Measurements from ENCODE around the gene KAT2A.
A peak's percentile ranks its signal among the peaks of the same experiment; 100 is the strongest.

The KAT2A gene

DNA sequence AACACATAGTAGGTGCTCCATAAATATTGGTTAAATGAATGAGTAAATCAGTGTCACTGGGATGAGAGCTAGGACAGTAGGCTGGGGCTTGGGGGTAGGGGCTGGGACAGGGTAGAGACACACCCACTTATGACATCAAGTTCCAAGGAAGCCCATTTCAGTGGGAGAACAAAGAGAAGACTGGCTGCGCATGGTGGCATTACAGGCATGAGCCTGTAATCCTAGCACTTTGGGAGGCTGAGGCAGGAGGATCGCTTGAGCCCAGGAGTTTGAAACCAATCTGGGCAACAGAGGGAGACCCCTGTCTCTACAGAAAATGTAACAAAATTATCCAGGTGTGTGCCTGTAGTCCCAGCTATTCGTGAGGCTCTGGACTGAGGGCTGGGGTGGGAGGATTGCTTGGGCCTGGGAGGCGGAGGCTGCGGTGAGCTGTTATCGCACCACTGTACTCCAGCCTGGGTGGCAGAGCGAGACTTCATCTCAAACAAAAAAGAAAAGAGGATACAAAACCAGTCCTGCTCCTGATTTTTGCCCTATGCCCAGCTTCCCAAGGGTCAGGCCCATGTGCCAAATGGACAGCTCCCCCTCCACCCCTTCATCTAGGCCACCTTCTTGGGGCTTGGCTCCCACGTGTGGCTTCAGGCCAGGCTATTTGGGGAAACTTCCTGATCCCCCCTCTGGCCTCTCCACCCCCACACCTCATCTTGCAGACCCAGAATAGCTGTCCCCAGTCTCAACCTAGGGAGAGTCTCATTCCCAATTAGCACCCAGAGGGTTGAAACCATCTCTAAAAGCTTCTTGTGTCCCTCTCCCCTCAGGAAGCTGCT, 30.0 kb downstream of the KAT2A start:
- no peak for DNase-seq

DNA sequence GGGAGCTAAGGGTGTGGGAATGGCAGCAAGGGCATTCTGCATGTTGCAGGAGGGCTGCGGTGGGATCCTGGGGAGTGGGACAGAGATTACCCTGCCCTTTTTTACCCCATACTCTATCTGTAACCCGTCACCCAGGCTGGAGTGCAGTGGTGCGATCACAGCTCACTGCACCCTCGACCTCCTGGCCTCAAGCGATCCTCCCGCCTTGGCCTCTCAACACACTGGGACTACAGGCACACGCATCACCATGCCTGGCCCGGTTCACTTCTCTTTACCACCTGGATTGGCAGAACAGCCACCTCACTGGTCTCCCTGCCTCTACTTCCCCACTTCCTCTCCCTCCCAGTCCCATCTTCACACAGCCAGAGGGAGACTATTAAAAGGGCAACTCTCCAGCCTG, 32.4 kb downstream of the KAT2A start:
- DNase-seq = no peak

DNA sequence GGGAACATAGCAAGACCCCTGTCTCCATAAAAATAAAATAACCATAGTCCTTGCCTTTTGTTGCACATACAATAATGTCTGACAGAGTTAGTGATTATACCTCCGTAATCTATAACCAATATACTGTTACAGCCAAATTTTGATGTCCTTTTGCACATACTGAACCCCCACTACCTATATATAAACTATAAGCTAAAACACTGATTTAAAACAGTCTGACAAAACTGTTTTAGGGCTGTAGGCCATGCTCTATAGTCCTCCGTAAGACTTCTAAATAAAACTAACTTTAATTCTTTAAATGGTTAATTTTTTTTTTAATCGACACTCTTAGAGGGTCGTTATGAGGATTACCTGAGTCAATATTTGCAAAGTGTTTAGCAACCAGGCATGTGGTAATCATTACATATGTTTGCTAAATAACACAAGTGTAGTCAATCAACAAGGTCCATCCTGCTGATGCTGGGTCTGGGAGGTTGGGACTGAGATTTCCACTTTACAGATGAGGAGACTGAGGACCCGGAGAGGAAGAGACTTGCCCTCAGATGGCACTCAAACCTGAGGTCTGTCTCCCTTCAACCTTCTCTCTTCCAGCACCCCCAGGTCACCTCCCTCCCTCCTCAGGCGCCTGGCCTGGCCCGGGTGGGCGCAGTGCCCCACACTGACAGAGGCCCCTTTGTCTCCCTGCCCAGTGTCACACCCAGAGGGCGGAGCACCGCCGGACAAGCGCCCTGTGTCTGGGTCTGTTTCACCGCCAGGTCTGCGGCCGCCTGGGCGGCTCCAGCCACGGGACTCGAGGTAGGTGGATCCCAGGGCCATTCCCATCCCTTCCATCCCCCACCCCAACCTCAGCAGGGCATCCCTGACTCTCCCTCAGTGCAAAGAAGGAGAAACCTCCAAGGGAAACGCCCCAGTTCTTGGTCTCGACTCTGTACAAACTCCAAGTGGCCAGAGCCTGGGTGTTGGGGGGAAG, 33.1 kb downstream of the KAT2A start:
- no peak for DNase-seq

DNA sequence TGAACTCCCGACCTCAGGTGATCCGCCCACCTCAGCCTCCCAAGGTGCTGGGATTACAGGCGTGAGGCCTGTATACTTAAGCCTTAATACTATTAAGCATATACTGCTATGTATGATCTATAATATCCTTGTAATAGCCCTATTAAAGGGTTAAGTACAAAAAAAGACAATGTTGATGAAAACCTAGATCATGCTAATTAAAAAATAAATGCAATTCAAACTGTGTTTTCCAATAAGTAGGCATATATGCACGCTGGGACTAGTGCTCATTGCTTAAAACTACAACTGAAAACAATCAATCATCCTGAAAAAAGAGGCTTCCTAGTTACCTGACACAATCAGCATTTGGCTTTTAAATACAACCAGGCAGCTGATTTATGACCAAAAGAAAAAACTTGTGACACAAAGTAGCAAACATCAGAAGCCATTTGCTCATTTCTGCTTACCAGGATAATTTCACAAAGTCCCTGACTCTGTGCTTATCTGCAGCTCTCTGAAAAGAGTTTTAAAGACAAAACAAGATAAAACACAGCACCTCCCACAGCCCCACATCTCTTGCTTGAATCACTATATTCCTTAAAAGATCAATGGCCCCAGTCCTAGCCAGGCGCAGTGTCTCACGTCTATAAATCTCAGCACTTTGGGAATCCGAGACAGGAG, 34.0 kb downstream of the KAT2A start:
- DNase-seq = no peak

DNA sequence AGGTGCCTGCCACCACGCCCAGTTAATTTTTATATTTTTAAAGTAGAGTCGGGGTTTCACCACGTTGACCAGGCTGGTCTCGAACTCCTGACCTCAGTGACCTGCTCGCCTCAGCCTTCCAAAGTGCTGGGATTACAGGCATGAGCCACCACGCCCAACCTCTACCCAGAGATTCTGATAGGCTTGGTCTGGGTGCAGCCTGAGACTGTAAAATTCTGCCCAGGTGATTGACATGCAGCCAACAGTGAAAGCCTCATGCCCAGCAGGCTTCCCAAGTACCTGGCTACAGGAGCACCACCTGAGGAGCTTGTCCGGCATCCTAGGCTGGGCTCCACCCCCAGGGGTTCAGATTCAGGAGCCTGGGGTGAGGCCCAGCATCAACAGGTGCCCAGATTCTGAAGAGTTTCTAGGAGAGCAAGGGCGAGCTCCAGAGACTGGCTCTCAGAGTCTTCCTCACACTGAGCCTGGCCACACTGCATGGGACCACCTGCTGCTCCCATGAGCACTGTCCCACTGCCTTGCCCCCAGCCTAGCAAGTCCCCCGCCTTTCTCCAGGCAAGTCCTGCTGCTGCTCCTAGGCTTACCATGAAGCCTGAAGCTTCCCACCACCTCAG, 39.5 kb downstream of the KAT2A start:
- DNase-seq = no peak

DNA sequence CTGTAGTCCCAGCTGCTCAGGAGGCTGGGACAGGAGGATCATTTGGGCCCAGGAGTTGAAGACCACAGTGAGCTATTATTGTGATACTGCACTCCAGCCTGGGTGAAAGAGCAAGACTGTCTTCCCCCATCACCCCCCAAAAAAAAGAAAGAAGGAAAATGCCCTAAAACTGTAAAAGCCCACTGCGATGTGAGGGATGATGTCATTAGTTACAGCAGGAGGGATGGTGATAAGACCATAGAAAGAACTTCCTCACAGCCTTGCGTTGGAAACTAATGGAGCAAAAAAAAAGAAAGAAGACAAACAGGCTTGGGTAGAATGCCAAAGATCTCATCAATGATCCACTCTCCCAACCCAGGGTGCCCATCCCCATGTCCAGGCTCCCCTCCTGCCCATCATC, 41.6 kb downstream of the KAT2A start:
- DNase-seq = no peak

DNA sequence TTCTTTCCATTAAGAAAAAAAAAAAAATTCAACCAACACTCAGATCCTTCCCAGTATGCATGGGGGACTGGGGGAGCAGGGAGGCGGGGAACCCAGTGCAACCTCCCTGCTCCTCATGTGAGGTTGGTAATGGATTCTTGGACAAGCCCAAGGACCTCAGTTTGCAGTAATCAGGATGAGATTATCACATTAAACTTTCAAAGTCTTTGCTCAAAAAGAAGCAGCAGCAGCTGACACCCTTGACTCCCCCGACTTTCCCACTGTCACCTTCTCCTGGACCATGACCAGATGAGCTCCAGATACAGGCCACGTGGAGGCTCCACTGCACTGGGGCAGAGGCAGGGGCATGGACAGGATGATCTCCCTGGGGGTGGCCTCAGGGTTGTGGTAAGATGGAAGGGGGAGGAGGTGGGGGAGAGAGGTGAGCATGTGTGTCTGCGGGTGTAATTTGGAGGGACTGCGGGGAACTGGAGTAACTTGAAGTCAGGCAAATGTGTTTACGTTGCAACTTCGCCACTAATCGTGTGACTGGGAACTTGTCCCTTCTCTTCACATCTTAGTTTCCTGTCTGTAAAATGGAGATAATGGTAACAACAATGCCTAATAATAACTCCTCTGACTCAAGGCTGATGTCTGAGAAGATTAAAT, 42.6 kb downstream of the KAT2A start:
- no peak for DNase-seq

DNA sequence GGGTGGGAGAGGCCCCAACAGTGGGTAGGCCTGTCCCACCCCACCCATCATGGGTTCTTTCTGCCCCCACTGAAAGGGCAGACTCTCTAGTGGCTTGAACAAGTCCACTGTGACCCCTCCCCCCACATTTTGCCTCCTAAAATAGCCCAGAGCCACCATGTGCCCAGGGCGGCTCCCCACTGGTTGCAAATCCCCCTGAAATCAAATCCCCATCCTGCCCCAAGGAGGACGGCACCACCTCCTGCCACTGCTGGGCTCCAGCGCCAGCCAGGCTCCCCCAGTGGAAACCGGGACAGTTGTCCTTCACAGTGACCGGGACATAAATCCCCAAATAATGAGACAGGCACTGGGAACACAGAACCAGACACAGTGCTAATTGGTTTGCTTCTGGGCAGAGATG, 43.4 kb downstream of the KAT2A start:
- no peak for DNase-seq

DNA sequence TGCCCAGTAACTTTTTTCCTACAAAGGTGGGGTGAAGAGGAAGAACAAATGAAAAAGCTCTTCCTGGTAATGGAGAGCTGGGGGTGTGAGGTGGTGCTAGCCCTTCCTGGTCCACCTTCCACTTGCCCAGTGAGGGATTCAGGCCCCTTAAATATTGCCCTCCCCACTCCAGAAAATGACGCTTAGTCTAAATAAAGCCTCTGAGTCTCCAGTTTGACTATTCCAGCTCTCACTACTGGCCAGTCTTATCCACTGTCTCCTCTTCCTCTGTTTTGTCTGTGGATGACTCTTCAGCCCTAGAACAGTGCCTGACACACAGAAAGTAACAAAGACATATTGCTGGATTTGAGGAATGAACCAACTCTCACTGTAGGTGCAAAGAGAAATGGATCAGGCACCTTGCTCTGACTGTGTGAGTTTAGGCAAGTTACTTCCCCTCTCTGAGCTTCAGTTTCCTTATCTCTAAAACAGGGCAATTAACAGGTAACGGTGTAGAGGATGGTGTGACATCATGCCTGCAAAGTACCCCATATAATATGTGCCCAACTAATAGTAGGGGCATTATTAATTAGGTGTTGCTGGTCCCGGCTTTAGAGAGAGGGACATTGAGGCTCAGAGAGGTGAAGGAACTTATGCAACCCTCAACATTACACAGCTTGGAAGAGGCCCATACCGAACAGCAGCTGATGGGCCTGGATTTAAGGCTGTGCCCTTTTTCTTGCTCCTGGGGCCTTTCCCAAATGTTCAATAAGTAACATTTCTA, 44.2 kb downstream of the KAT2A start:
- DNase-seq = no peak

DNA sequence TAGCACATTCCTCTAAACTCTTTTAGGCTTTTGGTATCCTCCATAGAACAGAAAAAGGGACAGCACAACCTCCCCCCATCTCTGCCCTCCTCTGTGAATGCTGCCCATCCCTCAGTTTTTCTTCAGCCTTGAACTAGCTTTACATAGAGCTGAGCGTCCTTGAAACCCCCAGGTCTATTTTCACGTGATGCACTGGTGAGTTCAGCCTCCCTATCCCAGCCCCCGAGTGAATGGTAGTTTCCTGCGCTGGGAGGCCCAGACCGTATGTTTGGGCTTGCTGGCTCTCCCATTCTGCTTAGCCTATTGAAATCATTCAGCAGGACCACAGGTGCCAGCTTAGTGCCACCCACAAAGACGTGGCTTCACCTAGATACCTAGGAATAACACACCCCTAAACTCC, 45.4 kb downstream of the KAT2A start:
- no peak for DNase-seq

DNA sequence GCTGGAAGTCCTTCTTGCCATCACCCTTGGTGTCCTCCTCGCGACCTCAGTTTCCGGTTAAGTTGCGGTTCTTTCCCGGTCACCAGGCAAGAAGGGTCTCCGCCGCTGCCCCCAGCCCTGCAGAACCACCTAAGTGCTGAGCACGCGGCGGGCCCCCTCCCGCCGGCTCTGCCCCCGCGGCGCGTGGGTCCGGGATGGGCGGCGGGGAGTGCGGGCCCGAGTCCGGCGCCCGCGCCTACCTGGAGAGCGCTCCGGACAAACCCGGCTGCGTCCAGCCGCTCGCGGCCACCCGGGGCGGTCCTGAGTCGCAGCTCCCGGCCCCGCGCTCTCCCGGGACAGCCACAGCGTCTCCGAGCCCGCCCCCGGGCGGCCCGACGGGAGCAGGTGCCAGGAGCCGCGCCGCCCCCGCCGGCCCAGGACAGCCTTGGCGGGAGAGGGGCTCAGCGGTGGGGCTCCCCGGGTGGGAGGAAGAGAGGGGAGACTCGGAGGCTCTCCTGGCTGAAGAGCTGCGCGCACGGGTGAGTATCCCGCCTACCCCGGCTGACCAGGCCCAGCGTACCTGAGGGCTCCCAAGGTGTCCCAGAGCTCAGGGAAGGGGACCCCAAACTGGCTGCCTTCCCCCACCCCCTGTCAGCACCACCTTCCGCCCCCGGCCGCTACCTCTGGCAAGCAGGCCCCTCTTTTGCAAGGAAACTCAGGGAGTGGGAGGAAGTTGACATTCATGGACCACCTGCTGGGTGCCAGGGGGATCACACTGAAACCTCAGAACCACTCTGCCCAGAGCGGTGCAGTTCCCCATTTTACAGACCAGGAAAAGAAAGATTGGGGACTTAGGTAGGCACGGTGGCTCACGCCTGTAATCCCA, 48.6 kb downstream of the KAT2A start:
- DNase-seq = no peak

DNA sequence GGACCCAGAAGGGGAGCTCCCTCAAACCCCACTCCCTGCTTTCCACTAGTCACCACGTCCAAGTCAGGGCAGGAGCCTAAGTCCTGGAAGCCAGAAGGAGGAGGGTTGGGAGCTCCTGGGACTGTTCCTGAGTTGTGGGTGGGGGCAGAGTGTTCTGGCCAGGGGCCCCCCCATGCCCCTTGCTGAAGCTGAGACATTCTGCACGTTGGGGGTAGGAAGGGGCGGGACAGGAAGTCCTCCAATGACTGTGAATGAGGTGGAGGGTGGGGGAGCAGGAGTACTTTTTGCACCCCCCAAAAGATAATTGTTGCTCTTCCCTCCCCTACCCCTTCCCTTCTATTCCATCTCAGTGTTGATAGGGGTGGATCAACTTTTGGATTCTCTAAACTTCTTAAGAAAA, 49.4 kb downstream of the KAT2A start:
- DNase-seq = no peak

DNA sequence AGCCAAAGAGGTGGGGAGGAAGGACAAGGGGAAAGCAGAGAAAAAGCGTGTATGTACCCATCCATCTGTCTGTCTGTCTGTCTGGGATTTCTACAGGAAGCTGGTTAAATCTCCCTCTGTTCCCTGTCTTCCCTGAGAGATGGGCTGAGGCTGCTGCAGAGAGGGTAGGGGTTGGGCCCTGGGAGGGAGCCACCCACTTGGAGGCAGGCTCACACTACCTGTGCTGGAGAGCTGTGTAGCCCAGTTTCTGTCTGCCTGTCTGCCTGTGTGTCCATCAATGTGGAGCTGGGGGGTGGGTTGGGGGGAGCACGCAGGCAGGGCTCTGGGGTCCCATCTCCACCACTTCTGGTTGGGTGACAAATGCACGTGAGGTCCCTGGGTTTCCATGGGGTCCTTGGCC, 52.2 kb downstream of the KAT2A start:
- no peak for DNase-seq

DNA sequence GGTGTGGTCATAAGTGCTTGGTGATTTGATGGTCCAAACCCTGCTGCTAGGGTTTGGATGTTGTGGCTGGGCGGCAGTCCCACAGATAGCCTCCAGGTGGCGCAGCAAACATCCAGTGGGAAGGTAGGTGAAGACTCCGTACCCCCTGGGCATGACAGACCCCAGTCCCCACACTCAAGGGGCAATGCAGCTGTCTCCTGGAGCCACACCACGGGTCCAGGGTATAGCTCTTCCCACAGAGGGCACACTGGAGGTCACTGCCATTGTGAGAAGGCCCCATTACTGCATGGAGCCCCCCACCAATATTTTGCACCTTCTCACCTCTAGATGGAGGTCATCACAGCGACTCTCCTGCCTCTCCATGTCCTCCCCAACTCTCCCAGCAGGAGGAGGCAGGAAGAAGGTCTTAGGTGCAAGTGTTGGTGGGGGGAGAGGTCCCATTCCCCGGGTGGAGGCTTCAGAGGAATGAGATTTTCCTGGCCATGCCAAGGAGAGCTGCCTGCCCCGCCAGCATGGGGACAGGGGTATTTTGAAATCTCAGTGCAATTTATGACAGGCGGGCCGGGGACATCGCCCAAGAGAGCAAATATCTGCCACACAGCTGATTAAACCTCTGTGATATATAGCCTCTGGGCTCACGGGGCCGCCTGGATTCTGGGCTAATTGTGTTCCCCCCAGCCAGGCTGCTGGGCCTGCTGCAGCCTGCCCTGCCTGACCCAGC, 53.6 kb downstream of the KAT2A start:
- DNase-seq = peak; percentile 76

DNA sequence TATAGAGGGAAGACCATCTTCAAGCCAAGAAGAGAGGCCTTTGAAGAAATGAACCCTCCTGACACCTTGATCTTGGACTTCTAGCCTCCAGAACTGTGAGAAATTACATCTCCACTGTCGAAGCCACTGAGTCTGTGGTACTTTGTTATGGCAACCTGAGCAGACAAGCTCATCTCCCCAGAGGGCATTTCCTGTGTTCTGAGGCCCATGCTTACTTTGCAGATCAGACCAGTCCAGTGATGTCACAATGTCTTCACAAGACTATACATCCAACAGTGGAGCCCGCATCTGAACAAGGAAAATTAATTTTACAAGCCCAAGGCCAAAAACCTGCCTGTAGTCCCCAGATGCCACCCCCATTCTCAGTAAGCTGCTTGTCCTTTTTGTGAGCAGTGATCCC, 56.0 kb downstream of the KAT2A start:
- DNase-seq = peak; percentile 21

All from CD4-positive, alpha-beta T cell treated with Interleukin-17A for 1 hour (primary cell).